GM23248 (cell line): ENCODE data around the gene COQ6. TPM values are rescaled to one million over a fixed set of nuclear protein-coding genes. Genes with fewer than 3 reads are reported as not detected.
"Not testable (repeated sequence)": the region's sequence is repeated elsewhere in the genome, so short reads cannot be mapped to it uniquely, and the experiment has no call there.

ENCODE experiments used
- DNase-seq: peaks from one replicate; pipeline ENCODE4 v3.0.0-alpha.2; 2015
- H2AFZ ChIP-seq: fragments of 200-600 bp; sonication (generic); 2 replicates; pipeline ENCODE4 v1.6.1; 2016; ENCODE audit warnings: antibody characterized with exemption
- H3F3A ChIP-seq: fragments of 200-600 bp; sonication (generic); 2 replicates; pipeline ENCODE4 v1.6.1; 2016; ENCODE audit warnings: mild to moderate bottlenecking, antibody characterized with exemption, mixed run types; ENCODE audit not compliant: insufficient read depth
- H3K27ac ChIP-seq: fragments of 200-600 bp; sonication (generic); 2 replicates; pipeline ENCODE4 v1.5.1; 2016; ENCODE audit warnings: mild to moderate bottlenecking
- H3K27me3 ChIP-seq: fragments of 200-600 bp; sonication (generic); replicated peaks from 2 replicates; pipeline ENCODE4 v1.6.1; 2016; ENCODE audit warnings: mild to moderate bottlenecking; ENCODE audit not compliant: insufficient read depth
- H3K36me3 ChIP-seq: fragments of 200-600 bp; sonication (generic); 2 replicates; pipeline ENCODE4 v1.6.1; 2016; ENCODE audit warnings: low read depth, mild to moderate bottlenecking
- H3K4me1 ChIP-seq: fragments of 200-600 bp; sonication (generic); 2 replicates; pipeline ENCODE4 v1.6.1; 2016; ENCODE audit warnings: mild to moderate bottlenecking; ENCODE audit not compliant: insufficient read depth
- H3K4me2 ChIP-seq: fragments of 200-600 bp; sonication (generic); one replicate; pipeline ENCODE4 v1.6.1; 2016; ENCODE audit warnings: mild to moderate bottlenecking; ENCODE audit not compliant: unreplicated experiment
- H3K4me3 ChIP-seq: fragments of 200-600 bp; sonication (generic); 2 replicates; pipeline ENCODE4 v1.5.1; 2016; ENCODE audit warnings: mild to moderate bottlenecking
- H3K79me2 ChIP-seq: fragments of 200-600 bp; sonication (generic); 2 replicates; pipeline ENCODE4 v1.6.1; 2016; ENCODE audit warnings: mild to moderate bottlenecking; ENCODE audit not compliant: insufficient read depth
- H3K9ac ChIP-seq: fragments of 200-600 bp; sonication (generic); 2 replicates; pipeline ENCODE4 v1.6.1; 2016; ENCODE audit warnings: mild to moderate bottlenecking
- H3K9me2 ChIP-seq: fragments of 200-600 bp; sonication (generic); 2 replicates; pipeline ENCODE4 v1.6.1; 2016; ENCODE audit warnings: mixed run types, mild to moderate bottlenecking, moderate library complexity; ENCODE audit not compliant: insufficient read depth
- H3K9me3 ChIP-seq: fragments of 200-600 bp; sonication (generic); one replicate; pipeline ENCODE4 v1.6.1; 2017; ENCODE audit warnings: low read depth
- H4K20me1 ChIP-seq: fragments of 200-600 bp; sonication (generic); 2 replicates; pipeline ENCODE4 v1.6.0; 2016; ENCODE audit not compliant: insufficient read depth
- EZH2 ChIP-seq: fragments of 200-600 bp; sonication (generic); IDR thresholded peaks from 2 replicates; pipeline ENCODE4 v1.6.1; 2018; ENCODE audit warnings: antibody characterized with exemption, mild to moderate bottlenecking; ENCODE audit not compliant: insufficient read depth, poor library complexity, severe bottlenecking
- EZH2phosphoT487 ChIP-seq: fragments of 200-600 bp; sonication (generic); IDR thresholded peaks from 2 replicates; pipeline ENCODE4 v1.6.1; 2018; ENCODE audit warnings: antibody characterized with exemption, moderate library complexity, mild to moderate bottlenecking, low read depth; ENCODE audit not compliant: insufficient read depth
- WGBS, 2 experiments: methylation state at CpG; one replicate each; pipeline ENCODE4 v1.1.6; 2015 to 2017; ENCODE audit warnings: low lambda C conversion rate in 2 of 2, low coverage in 1 of 2; ENCODE audit errors: missing lambda C conversion rate in 2 of 2; 5-methylcytosine and 5-hydroxymethylcytosine counted together
- in situ Hi-C: fragments of 300-500 bp; cut with MboI; formaldehyde crosslinking; loops from 2 replicates; pipeline ENCODE4 v1.15.0; 2020
- polyA plus RNA-seq: library from polyadenylated mRNA; unstranded; fragments of >200 nt; fragmentation: Nextera tagmentation; extraction: Ambion mirVana; gene quantifications from 2 replicates; pipeline ENCODE4 v1.2.1, GENCODE V29; 2016
- total RNA-seq: library from RNA; depleted of rRNA; stranded (reverse); fragments of >200 nt; shearing (Covaris generic); gene quantifications from 2 replicates; pipeline ENCODE4 v1.2.3, GENCODE V29; 2014

COQ6 gene
- total and polyA plus RNA-seq, 2 experiments from 2014 or later: 29.4 to 48.0 TPM

- DNase-seq: no peak
- Histone ChIP-seq H3K4me2 (no peak overlapping the region), H3F3A (no peaks in the 10 kb centered on the region), H3K9me3 (no peaks in the 10 kb centered on the region), H3K27ac (no peak overlapping the region), H2AFZ (no peak overlapping the region), H3K9me2 (no peaks in the 10 kb centered on the region), H4K20me1 (no peaks in the 10 kb centered on the region), H3K4me1 (no peaks in the 10 kb centered on the region), H3K9ac (no peak overlapping the region), H3K27me3 (no peaks in the 10 kb centered on the region), H3K4me3 (no peak overlapping the region), H3K36me3 (no peaks in the 10 kb centered on the region; the same call in 1 of the 2 replicates), H3K79me2 (no peaks in the 10 kb centered on the region)
- TF ChIP-seq EZH2 (no peak), EZH2phosphoT487 (no peak)
- in situ Hi-C loops: no loop called here
- WGBS, 2 experiments: 95 to 96% methylated on average over 3 of the region's 3 CpGs
These were observed 38.0 kb downstream of the COQ6 start for GRCh38 chr14:73988065-73988464.

- H3K4me1 ChIP-seq, H3K9ac ChIP-seq, H3K79me2 ChIP-seq, H3K27me3 ChIP-seq, H2AFZ ChIP-seq, H3K4me2 ChIP-seq, H3K36me3 ChIP-seq, H3K4me3 ChIP-seq, H3K27ac ChIP-seq, H3F3A ChIP-seq, H3K9me2 ChIP-seq, H3K9me3 ChIP-seq, DNase-seq, in situ Hi-C loops, H4K20me1 ChIP-seq: not testable (repeated sequence)
- WGBS, 2 experiments: 90 to 95% methylated on average over 7 of the region's 7 CpGs
These were observed 38.6 kb downstream of the COQ6 start for GRCh38 chr14:73988656-73989055.

- H3K9me3 ChIP-seq: no peaks in the 10 kb centered on the region
- no peaks in the 10 kb centered on the region; the same call in 1 of the 2 replicates for H3K36me3 ChIP-seq
- H3K9ac ChIP-seq: no peak overlapping the region
- no peaks in the 10 kb centered on the region for H3F3A ChIP-seq
- H3K4me3 ChIP-seq: no peak overlapping the region
- in situ Hi-C loops: no loop called here
- no peaks in the 10 kb centered on the region for H3K9me2 ChIP-seq
- TF ChIP-seq EZH2: no peak
- TF ChIP-seq EZH2phosphoT487: no peak
- WGBS, 2 experiments: 68 to 69% methylated on average over 4 of the region's 4 CpGs
- H2AFZ ChIP-seq: no peak overlapping the region
- H3K79me2 ChIP-seq: no peaks in the 10 kb centered on the region
- no peak for DNase-seq
- no peaks in the 10 kb centered on the region for H3K27me3 ChIP-seq
- H4K20me1 ChIP-seq: no peaks in the 10 kb centered on the region
- no peak overlapping the region for H3K27ac ChIP-seq
- no peak overlapping the region for H3K4me2 ChIP-seq
- no peaks in the 10 kb centered on the region for H3K4me1 ChIP-seq
These were observed 41.0 kb downstream of the COQ6 start for GRCh38 chr14:73991092-73991491.

GRCh38 chr14:73994926-73995325, 44.8 kb downstream of the COQ6 start:
- H4K20me1 ChIP-seq, H3K4me2 ChIP-seq, H3K36me3 ChIP-seq, H3K9me2 ChIP-seq, in situ Hi-C loops, H3F3A ChIP-seq, H3K9me3 ChIP-seq, H3K79me2 ChIP-seq, H3K9ac ChIP-seq, H3K27ac ChIP-seq, H3K4me1 ChIP-seq, H3K27me3 ChIP-seq, H2AFZ ChIP-seq, DNase-seq, H3K4me3 ChIP-seq: not testable (repeated sequence)
- WGBS, 2 experiments: 95 to 98% methylated on average over 7 of the region's 7 CpGs

GRCh38 chr14:73995977-73996378, 45.9 kb downstream of the COQ6 start:
- H3K79me2 ChIP-seq: no peaks in the 10 kb centered on the region
- no peak overlapping the region for H3K4me3 ChIP-seq
- H3K4me2 ChIP-seq: no peak overlapping the region
- H4K20me1 ChIP-seq: no peaks in the 10 kb centered on the region
- WGBS, 2 experiments: 95 to 97% methylated on average over 8 of the region's 8 CpGs
- no peaks in the 10 kb centered on the region for H3F3A ChIP-seq
- no peaks in the 10 kb centered on the region for H3K27me3 ChIP-seq
- no peak overlapping the region for H3K9ac ChIP-seq
- no peak overlapping the region for H3K27ac ChIP-seq
- H2AFZ ChIP-seq: no peak overlapping the region
- TF ChIP-seq EZH2 (no peak), EZH2phosphoT487 (no peak)
- peaks cover 5% of the 10 kb centered on the region; the same call in 1 of the 2 replicates for H3K36me3 ChIP-seq
- H3K9me2 ChIP-seq: no peaks in the 10 kb centered on the region
- no peaks in the 10 kb centered on the region for H3K9me3 ChIP-seq
- no peaks in the 10 kb centered on the region for H3K4me1 ChIP-seq
- DNase-seq: no peak
- in situ Hi-C loops: no loop called here
